ENCODE results near the gene CAMKV. TPM values are rescaled to one million over a fixed set of nuclear protein-coding genes. Genes with fewer than 3 reads are reported as not detected.
"Not testable (repeated sequence)": the region's sequence is repeated elsewhere in the genome, so short reads cannot be mapped to it uniquely, and the experiment has no call there.

CAMKV gene
- total RNA-seq, 4 donors from 2014 or later: not detected

- intact Hi-C loops (cut with DNase I): no loop called here
- WGBS, 2 donors: 58 to 75% methylated on average over 3 of the region's 3 CpGs
- DNase-seq: no peak
- Histone ChIP-seq H3K4me3 (replicated peaks in 1 of 3) (no peak overlapping the region), H3K27me3 (no peaks in the 10 kb centered on the region), H3K27ac (no peak overlapping the region), H3K9me3 (no peaks in the 10 kb centered on the region), H3K36me3 (no peaks in the 10 kb centered on the region), H3K4me1 (no peaks in the 10 kb centered on the region)
- no peak for TF ChIP-seq CTCF (IDR thresholded peaks at IDR 0.05)
- TF ChIP-seq POLR2A (IDR thresholded peaks at IDR 0.05): no peak
Observed at GRCh38 chr3:49831341-49831740, 38.4 kb downstream of the CAMKV start.

- H3K4me3 ChIP-seq (replicated peaks in 1 of 3): no peak overlapping the region
- H3K36me3 ChIP-seq: no peaks in the 10 kb centered on the region
- H3K27me3 ChIP-seq: no peaks in the 10 kb centered on the region
- H3K27ac ChIP-seq: no peak overlapping the region
- WGBS, 2 donors: 88 to 89% methylated on average over 6 of the region's 6 CpGs
- H3K9me3 ChIP-seq: no peaks in the 10 kb centered on the region
- no peak for DNase-seq
- H3K4me1 ChIP-seq: no peaks in the 10 kb centered on the region
- intact Hi-C loops (cut with DNase I): no loop called here
- TF ChIP-seq CTCF (IDR thresholded peaks at IDR 0.05): no peak
- TF ChIP-seq POLR2A (IDR thresholded peaks at IDR 0.05): no peak
Observed at GRCh38 chr3:49826016-49826415, 43.7 kb downstream of the CAMKV start.

GRCh38 chr3:49823131-49823530 is 46.6 kb downstream of the CAMKV start:
- intact Hi-C loops (cut with DNase I); H3K27me3 ChIP-seq; H3K36me3 ChIP-seq; H3K9me3 ChIP-seq; DNase-seq; H3K4me1 ChIP-seq; H3K27ac ChIP-seq; H3K4me3 ChIP-seq (replicated peaks in 1 of 3): not testable (repeated sequence)
- 67 to 95% methylated on average over 3 of the region's 3 CpGs for WGBS, 2 donors

- H3K4me3 ChIP-seq (replicated peaks in 1 of 3): peak within 1 kb of the TSS in 1 of 3 donors; percentile 33
- peak within 1 kb of the TSS; percentile 74 to 92 (median 90) for H3K27ac ChIP-seq
- no peaks in the 10 kb centered on the region for H3K9me3 ChIP-seq
- peaks cover 15 to 22% of the 10 kb centered on the region in 2 donors for H3K4me1 ChIP-seq
- peak; percentile 80 to 84 for DNase-seq
- H3K36me3 ChIP-seq: peaks cover 6 to 17% of the 10 kb centered on the region in 2 donors
- intact Hi-C loops (cut with DNase I): no loop called here
- 0 to 19% methylated on average over 3 to 9 of the region's 9 CpGs for WGBS, 2 donors
- TF ChIP-seq CTCF (IDR thresholded peaks at IDR 0.05) (no peak), POLR2A (IDR thresholded peaks at IDR 0.05) (no peak)
- H3K27me3 ChIP-seq: no peaks in the 10 kb centered on the region
Observed at GRCh38 chr3:49813497-49814174, 56.1 kb downstream of the CAMKV start, which contains the start of gene UBA7. Gene UBA7, minus strand, starts transcription at chr3:49813953. Its CDS starts 166 bp downstream, at chr3:49813787.

- Histone ChIP-seq H3K27me3 (no peaks in the 10 kb centered on the region), H3K4me3 (replicated peaks in 1 of 3) (peak overlapping the region in 1 of 3 donors; percentile 33), H3K36me3 (peaks cover 6 to 17% of the 10 kb centered on the region in 2 donors), H3K27ac (peak overlapping the region; percentile 74 to 92 (median 90)), H3K9me3 (no peaks in the 10 kb centered on the region), H3K4me1 (peaks cover 15 to 22% of the 10 kb centered on the region in 2 donors)
- intact Hi-C loops (cut with DNase I): no loop called here
- WGBS, 2 donors: 28 to 50% methylated on average over 5 of the region's 9 CpGs
- TF ChIP-seq CTCF (IDR thresholded peaks at IDR 0.05): no peak
- TF ChIP-seq POLR2A (IDR thresholded peaks at IDR 0.05): no peak
- peak; percentile 84 to 87 for DNase-seq
Observed at GRCh38 chr3:49812916-49813496, 56.7 kb downstream of the CAMKV start.

Small RNA genes within 50 kb of the gene (small RNA-seq; reads per million reads assigned to genes)
- not detected for gene RN7SL217P

Other genes with a start within 250 kb of the CAMKV start
- gene APEH, start 195.6 kb downstream of the CAMKV start, total RNA-seq: 100 to 1,000 TPM in 3 of 4 donors, 10 to 100 TPM in 1; 92.2 to 219 (median 185) TPM
- 10 to 100 TPM; 21.5 to 43.5 (median 40.7) TPM for gene MST1, start 180.4 kb downstream of the CAMKV start, total RNA-seq
- gene RNF123, start 180.3 kb downstream of the CAMKV start, total RNA-seq: 10 to 100 TPM; 25.9 to 36.8 (median 33.5) TPM
- 1 to 10 TPM in 2 of 4 donors, under 1 TPM in 2; 0.40 to 2.8 (median 1.0) TPM for gene AMIGO3, start 150.2 kb downstream of the CAMKV start, total RNA-seq
- 10 to 100 TPM; 28.5 to 85.6 (median 57.7) TPM for gene GMPPB, start 146.0 kb downstream of the CAMKV start, total RNA-seq
- gene IP6K1, start 83.4 kb downstream of the CAMKV start, total RNA-seq: 10 to 100 TPM; 42.4 to 74.0 (median 43.8) TPM
- not detected for gene CDHR4, start 70.0 kb downstream of the CAMKV start, total RNA-seq
- 1 to 10 TPM; 3.1 to 7.3 (median 5.6) TPM for gene INKA1, start 66.6 kb downstream of the CAMKV start, total RNA-seq
- gene UBA7, start 56.0 kb downstream of the CAMKV start, total RNA-seq: 10 to 100 TPM; 50.1 to 87.5 (median 69.3) TPM
- gene TRAIP, start 13.3 kb downstream of the CAMKV start, total RNA-seq: 1 to 10 TPM in 3 of 4 donors, under 1 TPM in 1; 0.73 to 7.0 (median 3.3) TPM
- gene MST1R, start 34.0 kb upstream of the CAMKV start, total RNA-seq: 1 to 10 TPM; 1.7 to 6.1 (median 3.1) TPM
- gene MON1A, start 59.9 kb upstream of the CAMKV start, total RNA-seq: 10 to 100 TPM; 12.1 to 19.9 (median 18.7) TPM
- gene RBM6, start 70.2 kb upstream of the CAMKV start, total RNA-seq: 100 to 1,000 TPM; 113 to 148 (median 129) TPM
- gene RBM5, start 219.0 kb upstream of the CAMKV start, total RNA-seq: 100 to 1,000 TPM; 230 to 337 (median 268) TPM

All from thyroid gland (tissue), 4 donors.